HT-29 (cell line): Measurements from ENCODE around the gene ZNF90. TPM values are rescaled to one million over a fixed set of nuclear protein-coding genes. Genes with fewer than 3 reads are reported as not detected.
"Not testable (repeated sequence)": the region's sequence is repeated elsewhere in the genome, so short reads cannot be mapped to it uniquely, and the experiment has no call there.

Source experiments
- DNase-seq: peaks from one replicate; pipeline ENCODE4 v3.0.0-alpha.2; 2015; ENCODE audit warnings: low spot score
- small RNA-seq: library from RNA; depleted of rRNA; stranded (forward); fragments of <200 nt; gene quantifications from one replicate; pipeline ENCODE3, GENCODE V24; 2014
- total RNA-seq: library from RNA; depleted of rRNA; stranded (reverse); fragments of >200 nt; shearing (Covaris generic); gene quantifications from 2 replicates; pipeline ENCODE4 v1.2.3, GENCODE V29; 2014; rRNA removed

ZNF90 gene
- total RNA-seq, 1 experiment from 2014 or later = not detected

- no peak for DNase-seq
Observed at GRCh38 chr19:20103091-20103740, 25.4 kb downstream of the ZNF90 start.

GRCh38 chr19:20107301-20107700 lies 29.5 kb downstream of the ZNF90 start:
- no peak for DNase-seq

GRCh38 chr19:20118064-20118839 lies 40.5 kb downstream of the ZNF90 start:
- not testable (repeated sequence) for DNase-seq

GRCh38 chr19:20124879-20125278 lies 47.1 kb downstream of the ZNF90 start:
- no peak for DNase-seq

- not testable (repeated sequence) for DNase-seq
Observed at GRCh38 chr19:20132933-20133332, 55.1 kb downstream of the ZNF90 start.

- not testable (repeated sequence) for DNase-seq
Observed at GRCh38 chr19:20137714-20138113, 59.9 kb downstream of the ZNF90 start.

- DNase-seq = no peak
Observed at GRCh38 chr19:20151617-20152145, 73.9 kb downstream of the ZNF90 start.

GRCh38 chr19:20152506-20152905 lies 74.7 kb downstream of the ZNF90 start:
- DNase-seq = not testable (repeated sequence)

GRCh38 chr19:20153281-20153680 lies 75.5 kb downstream of the ZNF90 start:
- no peak for DNase-seq

- DNase-seq = no peak
Observed at GRCh38 chr19:20154636-20155035, 76.8 kb downstream of the ZNF90 start.

- no peak for DNase-seq
Observed at GRCh38 chr19:20162821-20163220, 85.0 kb downstream of the ZNF90 start.

- no peak for DNase-seq
Observed at GRCh38 chr19:20164456-20164855, 86.7 kb downstream of the ZNF90 start.

- DNase-seq = no peak
Observed at GRCh38 chr19:20165971-20166592, 88.3 kb downstream of the ZNF90 start.

- no peak for DNase-seq
Observed at GRCh38 chr19:20167020-20167644, 89.3 kb downstream of the ZNF90 start, which contains the start of gene ZNF486. Gene ZNF486, plus strand, starts transcription at chr19:20167214. Its CDS starts 117 bp downstream, at chr19:20167331.

GRCh38 chr19:20167651-20168122 lies 89.9 kb downstream of the ZNF90 start:
- DNase-seq = no peak

Small RNA genes lying within 50 kb of the gene (small RNA-seq; reads per million reads assigned to genes)
- gene AC006539.3 = not detected

Other genes starting within 250 kb of the ZNF90 start
- 0.05 and 0.16 TPM in 2 replicates for gene ZNF253, start 212.1 kb upstream of the ZNF90 start, total RNA-seq
- gene ZNF93, start 177.1 kb upstream of the ZNF90 start, total RNA-seq = 0.03 TPM in 1 of 2 replicates, not detected in the other
- not detected in 2 replicates for gene ZNF682, start 38.5 kb upstream of the ZNF90 start, total RNA-seq
- gene ZNF486, start 89.2 kb downstream of the ZNF90 start, total RNA-seq = 0.15 TPM in 1 of 2 replicates, not detected in the other